NCI-H1694 (cell line): Measurements from ENCODE around the gene FRAT1.
"Not testable (repeated sequence)": the region's sequence is repeated elsewhere in the genome, so short reads cannot be mapped to it uniquely, and the experiment has no call there.

Experiments
- DNase-seq: peaks from one replicate; lab custom pipeline; 2025; lab: John Stamatoyannopoulos, UW

The FRAT1 gene, protein sequence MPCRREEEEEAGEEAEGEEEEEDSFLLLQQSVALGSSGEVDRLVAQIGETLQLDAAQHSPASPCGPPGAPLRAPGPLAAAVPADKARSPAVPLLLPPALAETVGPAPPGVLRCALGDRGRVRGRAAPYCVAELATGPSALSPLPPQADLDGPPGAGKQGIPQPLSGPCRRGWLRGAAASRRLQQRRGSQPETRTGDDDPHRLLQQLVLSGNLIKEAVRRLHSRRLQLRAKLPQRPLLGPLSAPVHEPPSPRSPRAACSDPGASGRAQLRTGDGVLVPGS

DNA sequence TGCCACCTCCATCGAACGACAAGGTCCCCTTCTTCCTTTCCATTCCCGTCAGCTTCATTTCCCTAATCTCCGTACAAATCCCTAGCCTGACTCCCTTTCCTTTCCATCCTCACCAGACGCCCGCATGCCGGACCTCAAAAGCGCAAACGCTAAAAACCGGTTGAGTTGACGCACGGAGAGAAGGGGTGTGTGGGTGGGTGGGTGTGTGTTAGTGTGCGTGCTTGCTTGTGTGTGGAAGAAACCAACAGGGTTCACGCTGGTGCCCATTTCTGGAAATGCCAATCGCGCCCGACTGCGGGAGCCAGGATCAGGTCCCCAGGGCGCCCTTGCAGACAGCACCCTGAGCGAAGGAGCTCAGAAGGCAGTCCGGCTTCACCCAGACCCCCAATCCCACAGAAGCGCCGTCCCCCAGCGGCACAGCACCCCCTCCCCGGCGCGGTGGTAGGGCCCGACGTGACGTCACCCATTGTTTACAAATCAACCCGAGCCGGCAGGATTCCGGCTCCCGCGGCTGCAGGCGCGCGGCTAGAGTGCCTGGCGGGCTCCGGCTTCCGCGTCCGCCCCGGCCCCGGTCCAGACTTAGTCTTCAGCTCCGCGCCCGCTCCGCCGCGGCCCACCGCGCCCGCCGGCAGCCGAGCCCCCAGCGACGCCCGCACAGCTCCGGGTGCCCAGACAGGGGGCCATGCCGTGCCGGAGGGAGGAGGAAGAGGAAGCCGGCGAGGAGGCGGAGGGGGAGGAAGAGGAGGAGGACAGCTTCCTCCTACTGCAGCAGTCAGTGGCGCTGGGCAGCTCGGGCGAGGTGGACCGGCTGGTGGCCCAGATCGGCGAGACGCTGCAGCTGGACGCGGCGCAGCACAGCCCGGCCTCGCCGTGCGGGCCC is at the start of gene FRAT1:
Gene FRAT1, plus strand, starts transcription at position 500 of the 880 bp plus-strand sequence. Its CDS starts 183 bp downstream, at position 683.
- DNase-seq: peak; percentile 12

DNA sequence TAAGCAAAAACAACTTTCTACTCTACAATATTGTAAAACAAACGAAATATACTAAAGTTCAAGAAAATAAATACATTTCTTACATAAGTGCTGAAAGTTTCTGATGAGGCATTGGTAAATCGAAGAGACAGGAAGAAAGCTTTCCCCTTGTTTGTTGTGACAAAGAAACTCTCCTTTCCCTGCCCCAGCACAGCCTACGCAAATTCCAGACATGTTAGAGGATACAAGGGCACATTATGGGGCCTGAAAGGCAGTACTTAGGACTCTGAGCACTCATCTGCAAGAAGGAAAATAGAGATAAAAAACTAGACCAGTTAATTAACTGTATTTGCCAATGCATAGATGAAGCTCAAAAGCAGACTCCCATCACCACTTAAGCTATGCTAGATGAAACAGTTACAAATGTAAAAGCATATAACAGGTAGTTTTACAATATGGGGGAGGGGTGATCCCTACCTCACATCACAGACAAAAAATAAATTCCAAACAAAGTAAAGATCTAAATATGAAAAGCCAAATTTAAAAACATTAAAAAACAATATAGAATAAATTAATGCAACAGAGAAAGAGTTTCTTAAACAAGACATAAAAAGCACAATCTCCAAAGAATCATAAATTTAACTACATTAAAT is 48.4 kb upstream of the FRAT1 start:
- no peak for DNase-seq

DNA sequence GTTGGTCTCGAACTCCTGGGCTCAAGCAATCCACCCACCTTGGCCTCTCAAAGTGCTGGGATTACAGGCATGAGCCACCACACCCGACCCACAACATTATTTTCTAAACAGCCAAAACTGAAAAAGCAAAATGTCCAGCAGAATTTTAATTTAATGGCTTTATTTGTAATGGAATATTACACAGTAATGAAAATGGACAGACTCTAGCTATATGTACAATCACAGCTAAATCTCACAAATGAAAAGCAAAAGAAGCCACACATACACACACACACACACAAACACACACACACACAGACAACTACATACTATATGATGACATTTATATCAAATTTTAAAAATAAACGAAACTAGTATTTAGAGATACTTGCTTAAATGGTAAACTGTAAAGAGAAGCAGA is 45.4 kb upstream of the FRAT1 start:
- DNase-seq: no peak

DNA sequence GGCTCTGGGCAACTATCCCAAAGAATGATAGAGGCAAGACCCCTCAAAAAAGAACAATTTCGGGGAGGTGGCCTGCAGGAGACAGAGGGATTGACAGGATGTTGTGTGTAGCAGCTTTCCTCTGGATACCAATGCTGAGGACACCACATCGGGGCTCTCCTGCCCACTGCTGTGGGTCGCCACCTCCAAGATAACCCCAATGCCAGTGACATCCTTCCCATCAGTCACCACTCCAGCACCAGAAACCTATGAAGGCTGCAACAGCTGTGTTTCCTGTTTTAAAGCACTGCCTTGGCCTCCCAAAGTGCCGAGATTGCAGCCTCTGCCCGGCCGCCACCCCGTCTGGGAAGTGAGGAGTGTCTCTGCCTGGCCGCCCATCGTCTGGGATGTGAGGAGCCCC is 44.2 kb upstream of the FRAT1 start:
- DNase-seq: no peak

DNA sequence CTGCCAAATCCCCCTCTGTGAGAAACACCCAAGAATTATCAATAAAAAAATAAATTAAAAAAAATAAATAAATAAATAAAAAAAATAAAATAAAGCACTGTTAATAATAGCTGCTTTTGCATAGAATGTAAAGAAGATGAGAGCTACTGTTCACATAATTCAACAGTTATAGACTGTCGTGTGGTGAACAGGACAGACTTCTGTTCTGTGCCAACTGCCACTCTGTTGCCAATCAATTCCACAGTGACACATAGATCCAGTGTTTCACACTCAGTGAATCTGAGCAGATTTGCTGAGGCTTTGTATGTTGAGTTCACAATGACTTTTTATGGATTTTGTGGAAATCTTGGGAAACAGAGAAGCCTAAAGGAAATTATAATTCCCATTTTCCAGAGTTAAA is 41.5 kb upstream of the FRAT1 start:
- no peak for DNase-seq

DNA sequence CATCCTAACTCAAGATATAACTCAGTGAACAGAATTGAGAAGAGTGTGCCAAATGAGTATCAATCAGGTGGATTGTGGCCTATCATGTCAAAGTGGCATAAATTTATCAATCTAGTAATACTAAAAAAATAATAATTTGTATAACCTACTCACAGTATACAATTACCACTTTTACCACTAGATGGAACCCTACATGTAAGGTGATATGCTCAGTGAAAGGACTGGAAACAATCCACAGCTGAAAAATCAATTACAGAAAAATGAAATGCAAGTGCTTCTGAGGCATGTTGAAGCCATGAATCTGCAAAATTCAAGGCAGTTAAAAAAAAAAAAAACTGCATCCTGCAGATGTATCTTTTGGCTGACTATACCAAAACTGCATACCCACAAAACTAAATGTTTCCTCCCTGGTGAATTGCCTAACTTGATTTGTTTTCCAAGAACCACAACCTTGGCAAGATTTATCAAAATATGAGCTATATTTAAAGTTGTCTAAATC is 40.5 kb upstream of the FRAT1 start:
- DNase-seq: peak; percentile 65

DNA sequence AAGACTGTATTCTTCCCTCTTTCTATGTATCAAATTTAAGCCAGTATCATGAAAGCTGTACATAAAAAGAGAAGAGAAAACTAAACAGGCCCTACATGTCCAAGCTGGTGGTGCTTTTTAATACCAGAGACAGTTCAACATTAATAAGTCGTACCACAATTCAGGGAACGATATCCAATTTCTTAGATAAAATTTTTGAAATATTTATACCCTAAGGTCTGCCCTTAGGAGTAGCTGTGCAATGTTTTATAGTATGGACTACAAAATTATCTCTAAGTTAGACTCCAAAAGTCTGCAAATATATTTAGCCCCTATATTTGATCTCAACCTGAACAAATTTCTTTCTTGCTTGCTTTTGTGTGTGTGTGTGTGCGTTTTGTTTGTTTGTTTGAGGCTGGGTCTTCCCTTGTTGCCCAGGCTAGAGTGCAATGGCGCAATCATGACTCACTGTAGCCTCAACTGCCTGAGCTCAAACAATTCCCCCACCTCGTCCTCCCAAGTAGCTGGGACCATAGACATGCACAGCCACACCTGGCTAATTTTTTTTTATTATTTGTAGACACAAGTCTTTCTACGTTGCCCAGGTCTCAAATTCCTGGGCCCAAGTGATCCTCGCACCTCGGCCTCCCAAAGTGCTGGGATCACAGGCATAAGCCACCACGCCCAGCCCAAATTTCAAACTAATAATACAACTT is 39.8 kb upstream of the FRAT1 start:
- DNase-seq: no peak

DNA sequence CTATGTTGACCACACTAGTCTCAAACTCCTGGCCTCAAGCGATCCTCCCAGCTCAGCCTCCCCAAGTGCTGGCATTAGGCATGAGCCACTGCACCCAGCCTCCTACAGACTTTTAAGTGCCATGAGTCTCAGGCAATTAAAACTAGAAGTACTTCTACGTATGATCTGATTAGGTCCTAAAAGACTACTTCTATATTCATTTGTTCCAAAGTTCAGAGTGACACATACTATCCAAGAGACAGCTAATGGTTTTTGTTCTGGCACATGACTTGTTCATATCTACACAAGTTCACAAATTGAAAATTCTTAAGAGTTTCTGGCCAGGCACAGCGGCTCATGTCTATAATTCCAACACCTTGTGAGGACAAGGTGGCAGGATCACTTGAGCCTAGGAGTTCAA is 38.3 kb upstream of the FRAT1 start:
- no peak for DNase-seq

DNA sequence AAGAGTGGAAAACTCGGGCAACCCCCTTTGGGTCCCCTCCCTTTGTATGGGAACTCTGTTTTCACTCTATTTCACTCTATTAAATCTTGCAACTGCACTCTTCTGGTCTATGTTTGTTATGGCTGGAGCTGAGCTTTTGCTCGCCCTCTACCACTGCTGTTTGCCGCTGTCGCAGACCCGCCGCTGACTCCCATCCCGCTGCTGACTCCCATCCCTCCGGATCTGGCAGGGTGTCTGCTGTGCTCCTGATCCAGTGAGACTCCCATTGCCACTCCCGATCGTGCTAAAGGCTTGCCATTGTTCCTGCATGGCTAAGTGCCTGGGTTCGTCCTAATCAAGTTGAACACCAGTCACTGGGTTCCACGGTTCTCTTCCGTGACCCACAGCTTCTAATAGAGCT is 29.0 kb upstream of the FRAT1 start:
- DNase-seq: not testable (repeated sequence)

DNA sequence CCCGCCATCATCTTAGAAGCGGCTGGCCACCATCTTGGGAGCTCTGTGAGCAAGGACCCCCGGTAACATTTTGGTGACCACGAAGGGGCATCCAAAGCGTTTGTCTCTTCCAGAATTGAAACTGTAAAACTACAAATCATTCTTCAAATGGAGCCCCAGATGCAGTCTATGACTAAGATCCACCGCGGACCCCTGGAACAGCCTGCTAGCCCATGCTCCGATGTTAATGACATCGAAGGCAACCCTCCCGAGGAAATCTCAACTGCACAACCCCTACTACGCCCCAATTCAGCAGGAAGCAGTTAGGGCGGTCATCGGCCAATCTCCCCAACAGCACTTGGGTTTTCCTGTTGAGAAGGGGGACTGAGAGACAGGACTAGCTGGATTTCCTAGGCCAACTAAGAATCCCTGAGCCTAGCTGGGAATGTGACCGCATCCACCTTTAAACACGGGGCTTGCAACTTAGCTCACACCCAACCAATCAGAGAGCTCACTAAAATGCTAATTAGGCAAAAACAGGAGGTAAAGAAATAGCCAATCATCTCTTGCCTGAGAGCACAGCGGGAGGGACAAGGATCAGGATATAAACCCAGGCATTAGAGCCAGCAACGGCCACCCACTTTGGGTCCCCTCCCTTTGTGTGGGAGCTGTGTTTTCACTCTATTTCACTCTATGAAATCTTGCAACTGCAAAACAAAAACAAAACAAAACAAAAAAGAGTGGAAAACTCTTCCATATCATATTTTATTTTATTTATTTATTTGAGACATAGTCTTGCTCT is 28.3 kb upstream of the FRAT1 start:
- not testable (repeated sequence) for DNase-seq

DNA sequence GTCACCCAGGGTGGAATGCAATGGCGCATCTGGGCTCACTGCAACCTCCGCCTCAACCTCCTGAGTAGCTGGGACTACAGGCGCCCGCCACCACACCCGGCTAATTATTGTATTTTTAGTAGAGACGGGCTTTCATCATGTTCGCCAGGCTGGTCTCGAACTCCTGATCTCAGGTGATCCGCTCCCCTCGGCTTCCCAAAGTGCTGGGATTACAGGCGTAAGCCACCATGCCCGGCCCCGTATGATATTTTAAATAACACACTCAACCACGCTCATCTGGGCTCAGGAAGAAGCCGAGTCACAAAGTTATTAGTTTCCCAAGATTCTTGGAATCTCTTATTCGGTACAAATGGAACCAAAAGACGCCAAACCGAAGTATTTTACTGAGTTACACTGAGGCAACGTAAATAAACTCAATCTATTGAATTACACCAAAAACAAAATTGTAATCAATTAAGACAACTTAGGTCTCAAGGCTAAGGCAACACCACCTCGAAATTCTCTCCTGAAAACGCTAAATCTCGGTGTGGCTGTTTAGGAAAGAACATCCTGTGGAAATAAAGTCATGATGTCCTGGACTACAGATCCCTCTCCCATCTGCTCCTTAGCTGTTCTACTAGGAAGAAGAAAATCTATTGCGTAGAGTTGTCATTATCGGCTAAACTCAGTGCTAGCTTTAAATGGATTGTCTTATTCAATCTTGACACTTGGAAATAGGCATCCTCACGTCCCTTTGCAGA is 27.5 kb upstream of the FRAT1 start:
- no peak for DNase-seq

DNA sequence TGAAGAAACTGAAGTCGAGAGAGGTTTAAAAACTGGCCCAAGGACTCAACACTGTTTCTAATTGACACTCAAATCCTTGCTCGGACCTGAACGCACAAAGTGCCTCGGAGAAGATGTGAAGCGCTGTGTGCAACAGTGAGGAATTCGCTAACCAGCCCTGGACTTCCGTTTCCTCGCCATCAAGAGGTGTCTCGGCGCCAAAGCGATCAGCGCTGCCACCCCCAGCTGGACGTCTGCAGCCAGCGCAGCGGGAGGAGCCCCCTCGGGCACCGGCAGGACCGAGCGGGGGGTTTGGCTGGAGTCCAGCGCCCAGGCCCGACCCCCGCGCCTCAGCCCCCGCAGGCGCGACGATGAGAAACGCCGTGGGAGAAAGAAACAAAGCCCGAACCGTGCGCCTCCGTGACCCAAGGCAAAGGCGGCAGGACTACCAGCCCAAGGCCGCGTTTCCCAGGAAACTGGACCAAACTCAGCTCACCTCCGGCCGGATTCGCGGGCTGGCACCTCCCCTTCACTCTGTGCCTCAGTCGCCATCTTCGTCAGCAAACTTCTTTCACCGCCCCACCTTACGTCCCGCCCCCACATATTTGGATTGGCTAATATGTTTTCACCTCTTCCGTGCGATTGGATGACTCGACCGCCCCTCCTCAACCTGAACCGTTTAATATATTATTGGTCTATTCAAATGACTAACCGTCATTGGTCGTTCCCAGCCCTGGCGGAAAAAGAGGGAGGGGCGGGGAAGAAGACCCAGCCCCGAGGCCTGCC is 26.8 kb upstream of the FRAT1 start, which contains the start of gene ARHGAP19:
Gene ARHGAP19, minus strand, starts transcription at position 541 of the 765 bp plus-strand sequence. Its CDS starts 10 bp downstream, at position 531.
- peak; percentile 97 for DNase-seq

DNA sequence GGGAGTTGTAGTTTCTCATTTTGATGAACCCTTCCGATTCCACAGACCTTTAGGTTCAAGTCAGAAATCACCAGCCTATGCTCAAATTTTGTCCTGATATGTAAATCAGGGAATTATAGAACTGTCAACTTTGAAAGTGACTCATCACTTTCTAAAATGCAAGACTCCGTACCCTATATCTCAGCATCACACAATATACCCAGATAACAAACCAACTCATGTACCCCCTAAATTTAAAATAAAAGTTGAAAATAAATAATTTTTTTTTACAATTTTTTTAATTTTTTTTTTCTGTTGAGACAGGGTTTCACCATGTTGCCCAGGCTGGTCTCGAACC is 26.2 kb upstream of the FRAT1 start:
- no peak for DNase-seq

DNA sequence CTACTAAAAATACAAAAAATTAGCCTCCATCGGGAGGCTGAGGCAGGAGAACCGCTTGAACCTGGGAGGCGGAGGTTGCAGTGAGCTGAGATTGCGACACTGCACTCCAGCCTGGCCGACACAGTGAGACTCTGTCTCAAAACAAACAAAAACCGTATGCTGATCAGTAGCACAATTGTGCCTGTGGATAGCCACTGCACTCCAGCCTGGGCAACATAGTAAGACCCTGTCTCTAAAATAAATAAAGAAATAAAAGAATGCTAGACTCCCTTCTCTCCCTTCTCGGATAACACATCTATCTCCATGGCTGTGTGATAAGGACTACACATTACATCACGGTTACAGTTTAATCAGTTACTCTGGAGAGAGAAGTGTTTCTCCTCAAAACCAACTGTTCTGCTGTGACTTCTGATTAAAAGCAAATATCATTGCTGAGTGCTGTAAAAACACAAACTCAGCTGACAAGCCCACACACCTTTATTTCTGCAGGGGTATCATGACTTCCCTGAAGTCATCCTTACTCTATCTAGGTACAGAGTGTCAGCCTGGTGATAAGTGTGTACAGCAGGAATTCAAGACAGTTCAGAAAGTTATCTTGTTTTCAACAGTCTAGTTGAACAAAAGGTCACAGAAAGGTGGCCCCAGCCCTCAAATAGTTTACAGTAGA is 21.4 kb upstream of the FRAT1 start:
- no peak for DNase-seq

DNA sequence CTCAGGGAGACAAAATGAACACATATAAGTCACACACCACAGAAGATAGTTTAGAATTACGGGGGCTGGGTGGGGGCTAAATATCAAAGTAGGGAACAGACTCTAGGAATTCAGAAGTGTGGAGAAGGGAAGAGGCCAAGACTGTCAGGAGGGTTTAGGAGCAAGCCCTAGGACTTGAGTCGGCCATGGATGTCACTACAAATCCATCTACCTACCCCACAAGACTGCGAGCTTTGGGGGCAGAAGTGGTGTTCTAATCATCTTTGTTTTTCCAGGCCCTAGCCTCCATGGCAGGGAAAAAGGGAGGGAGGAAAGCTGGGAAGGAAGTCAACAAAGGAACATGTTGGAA is 20.9 kb upstream of the FRAT1 start:
- no peak for DNase-seq

DNA sequence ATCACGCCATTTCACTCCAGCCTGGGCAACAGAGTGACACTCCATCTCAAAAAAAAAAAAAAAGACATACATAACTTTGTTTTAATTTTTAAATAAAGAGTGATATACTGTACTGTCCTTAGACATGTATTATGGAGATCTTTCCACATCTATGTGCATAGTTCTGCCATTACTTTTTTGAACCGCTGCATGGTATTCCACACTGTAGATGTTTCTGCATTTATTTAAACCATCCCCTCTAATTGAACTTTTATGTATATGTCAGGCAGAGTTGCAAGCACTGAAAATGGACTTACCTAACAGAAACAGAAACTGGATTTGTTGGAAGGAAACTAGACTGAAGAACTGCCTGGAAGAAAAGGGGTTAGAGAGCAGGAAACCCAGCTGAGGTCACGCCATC is 18.1 kb upstream of the FRAT1 start:
- no peak for DNase-seq

DNA sequence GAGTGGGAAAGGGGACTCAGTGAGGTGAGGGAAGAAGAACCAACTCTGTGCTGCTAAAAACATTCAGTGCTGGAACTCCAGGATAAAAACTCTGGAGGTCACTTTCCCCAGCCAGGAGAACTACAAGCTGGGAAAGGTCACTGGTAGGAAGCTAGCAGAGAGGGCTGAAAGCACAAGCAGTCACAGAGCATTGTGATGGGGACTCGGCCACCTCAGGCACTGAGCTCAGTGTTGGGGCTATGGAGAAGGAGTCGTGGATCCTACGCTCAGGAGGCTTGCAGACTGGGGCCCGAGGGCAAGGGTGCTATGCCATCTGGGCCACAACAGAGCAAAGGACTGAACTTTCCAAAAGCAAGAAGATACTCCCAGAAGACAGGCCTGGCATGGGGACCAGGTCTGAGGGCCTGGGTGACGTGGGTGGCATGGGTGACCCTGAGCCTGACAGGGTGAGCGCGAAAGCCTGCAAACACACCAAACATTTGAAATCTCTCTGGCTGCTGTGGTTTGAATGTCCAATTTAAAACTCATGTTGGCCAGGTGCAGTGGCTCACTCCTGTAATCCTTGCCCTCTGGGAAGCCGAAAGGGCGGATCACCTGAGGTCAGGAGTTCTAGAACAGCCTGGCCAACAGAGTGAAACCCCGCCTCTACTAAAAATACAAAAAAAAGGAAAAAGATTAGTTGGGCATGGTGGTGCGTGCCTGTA is 16.8 kb upstream of the FRAT1 start:
- no peak for DNase-seq

DNA sequence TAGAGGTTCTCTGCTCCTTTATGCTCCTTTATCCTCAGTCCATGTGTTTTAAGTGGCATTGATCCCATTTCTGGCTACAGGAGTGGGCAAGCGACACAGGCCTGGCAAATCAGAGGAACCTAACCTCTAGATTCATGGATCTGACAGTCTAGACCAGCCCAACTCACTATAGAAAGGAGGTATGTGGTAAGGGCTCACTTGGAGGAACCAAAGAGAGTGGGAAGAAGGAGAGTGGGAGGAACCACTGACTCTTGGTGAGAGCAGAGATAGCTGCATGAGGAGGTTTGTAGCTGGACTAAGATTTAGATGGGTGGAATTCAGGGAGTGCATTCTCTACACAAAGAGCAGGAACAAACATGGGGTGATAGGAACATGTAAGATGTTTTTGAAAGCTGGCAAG is 11.6 kb upstream of the FRAT1 start:
- no peak for DNase-seq
